ENCODE data around the gene KLHL3. TPM values are rescaled to one million over a fixed set of nuclear protein-coding genes. Genes with fewer than 3 reads are reported as not detected.

Gene KLHL3
- polyA plus RNA-seq, 6 donors from 2014 or later = 0.09 to 2.7 (median 0.97) TPM

DNA sequence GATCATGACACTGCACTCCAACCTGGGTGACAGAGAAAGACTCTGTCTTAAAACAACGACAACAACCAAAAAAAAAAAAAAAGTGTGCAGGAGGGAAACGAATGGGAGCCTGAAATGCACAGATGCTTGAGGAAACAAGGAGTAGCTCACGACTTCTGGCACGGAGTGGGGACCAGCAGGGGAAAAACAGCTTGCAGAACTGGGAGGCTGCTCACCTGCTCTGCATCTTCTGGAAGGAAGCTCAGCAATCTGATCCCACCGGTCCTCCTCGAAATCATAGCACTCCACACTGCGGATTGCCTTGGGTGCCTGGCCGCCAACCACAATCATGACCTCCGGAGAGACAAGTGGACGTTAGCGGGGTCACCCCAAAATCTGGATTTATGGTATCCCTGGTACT lies 96.2 kb downstream of the KLHL3 start:
- H3K9me3 Mint-ChIP-seq = peaks cover 0 to 2% (median 0%) of the 10 kb centered on the region in 7 donors
- no peak overlapping the region for H3K4me3 Mint-ChIP-seq
- DNase-seq (no peak), ATAC-seq (ENCODE audit: low read depth in 2 of 2) (no peak)
- H3K4me1 Mint-ChIP-seq = no peaks in the 10 kb centered on the region
- no peaks in the 10 kb centered on the region for H3K27me3 Mint-ChIP-seq
- peaks cover 3 to 14% of the 10 kb centered on the region in 2 donors for H3K36me3 Mint-ChIP-seq
- H3K27ac Mint-ChIP-seq = no peak overlapping the region

GRCh38 chr5:137638841-137639240 lies 97.0 kb downstream of the KLHL3 start:
- Mint-ChIP-seq H3K36me3 (peaks cover 0 to 14% of the 10 kb centered on the region in 2 donors), H3K27ac (no peak overlapping the region), H3K27me3 (no peaks in the 10 kb centered on the region), H3K4me1 (no peaks in the 10 kb centered on the region), H3K4me3 (no peak overlapping the region), H3K9me3 (no peaks in the 10 kb centered on the region)
- DNase-seq (no peak), ATAC-seq (ENCODE audit: low read depth in 2 of 2) (no peak)

- H3K9me3 Mint-ChIP-seq = no peaks in the 10 kb centered on the region
- DNase-seq (no peak), ATAC-seq (ENCODE audit: low read depth in 2 of 2) (no peak)
- no peaks in the 10 kb centered on the region for H3K27me3 Mint-ChIP-seq
- H3K36me3 Mint-ChIP-seq = peaks cover 0 to 18% of the 10 kb centered on the region in 2 donors
- peak overlapping the region in 1 of 6 donors; percentile 54 for H3K27ac Mint-ChIP-seq
- no peak overlapping the region for H3K4me3 Mint-ChIP-seq
- H3K4me1 Mint-ChIP-seq = no peaks in the 10 kb centered on the region
These were observed 98.8 kb downstream of the KLHL3 start for GRCh38 chr5:137636830-137637714.

DNA sequence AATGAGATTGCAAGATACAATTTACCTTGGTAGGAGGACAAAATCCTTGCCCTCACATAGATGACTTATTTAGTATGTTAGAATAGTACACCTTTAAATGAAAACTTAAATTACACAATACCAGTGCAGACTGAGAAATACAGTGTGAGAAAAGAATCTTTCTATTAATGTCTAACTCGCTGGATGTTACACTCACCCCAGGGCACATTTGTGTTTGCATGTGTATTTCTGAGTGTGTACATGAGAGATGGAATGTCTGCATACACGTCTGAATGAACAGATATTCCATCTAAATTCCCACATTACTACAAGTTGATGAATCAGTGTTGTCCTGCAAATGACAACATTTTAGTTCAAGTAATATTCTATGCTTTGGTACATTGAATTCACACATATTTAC lies 99.8 kb downstream of the KLHL3 start:
- ATAC-seq (ENCODE audit: low read depth in 2 of 2) = no peak
- Mint-ChIP-seq H3K27me3 (no peaks in the 10 kb centered on the region), H3K36me3 (peaks cover 0 to 18% of the 10 kb centered on the region in 2 donors), H3K9me3 (no peaks in the 10 kb centered on the region), H3K4me1 (no peaks in the 10 kb centered on the region), H3K27ac (no peak overlapping the region), H3K4me3 (no peak overlapping the region)
- DNase-seq = no peak

DNA sequence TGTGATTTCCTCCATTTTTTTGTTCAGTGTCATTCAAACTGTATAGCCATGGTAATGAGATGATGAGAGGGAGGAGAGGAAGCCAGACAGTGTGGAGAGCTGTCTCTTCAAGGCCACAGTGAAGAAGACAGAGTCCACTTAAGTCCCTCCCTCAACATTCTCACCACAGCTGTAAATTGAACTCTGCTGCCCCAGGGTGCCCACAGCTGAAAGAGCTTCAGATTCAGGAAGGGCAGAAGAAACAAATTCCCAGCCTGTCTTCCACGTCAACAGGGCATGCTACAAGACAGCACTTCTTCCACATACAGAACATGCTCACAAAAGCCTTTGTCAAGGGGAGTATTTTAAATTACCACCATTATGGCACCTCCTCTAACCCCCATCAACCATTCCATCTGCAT lies 100.4 kb downstream of the KLHL3 start:
- ATAC-seq (ENCODE audit: low read depth in 2 of 2) (no peak), DNase-seq (no peak)
- H3K4me1 Mint-ChIP-seq = no peaks in the 10 kb centered on the region
- peaks cover 0 to 18% of the 10 kb centered on the region in 2 donors for H3K36me3 Mint-ChIP-seq
- no peak overlapping the region for H3K4me3 Mint-ChIP-seq
- no peak overlapping the region for H3K27ac Mint-ChIP-seq
- no peaks in the 10 kb centered on the region for H3K9me3 Mint-ChIP-seq
- no peaks in the 10 kb centered on the region for H3K27me3 Mint-ChIP-seq

- no peak for DNase-seq
- H3K27ac Mint-ChIP-seq = no peak overlapping the region
- H3K9me3 Mint-ChIP-seq = no peaks in the 10 kb centered on the region
- no peak overlapping the region for H3K4me3 Mint-ChIP-seq
- no peaks in the 10 kb centered on the region for H3K27me3 Mint-ChIP-seq
- ATAC-seq (ENCODE audit: low read depth in 2 of 2) = no peak
- H3K4me1 Mint-ChIP-seq = no peaks in the 10 kb centered on the region
- peaks cover 0 to 18% of the 10 kb centered on the region in 2 donors for H3K36me3 Mint-ChIP-seq
These were observed 102.0 kb downstream of the KLHL3 start for GRCh38 chr5:137633896-137634295.

DNA sequence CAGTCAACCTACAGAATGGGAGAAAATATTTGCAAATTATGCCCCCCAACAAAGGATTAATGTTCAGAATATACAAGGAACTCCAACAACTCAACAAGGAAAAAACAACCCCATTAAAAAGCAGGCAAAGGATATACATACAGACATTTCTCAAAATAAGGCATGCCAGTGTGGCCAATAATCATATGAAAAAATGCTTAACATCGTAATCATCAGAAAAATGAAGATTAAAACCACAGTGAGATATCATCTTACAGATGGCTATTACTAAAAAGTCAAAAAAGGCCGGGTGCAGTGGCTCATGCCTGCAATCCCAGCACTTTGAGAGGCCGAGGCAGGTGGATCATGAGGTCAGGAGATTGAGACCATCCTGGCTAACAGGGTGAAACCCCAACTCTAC lies 103.2 kb downstream of the KLHL3 start:
- peaks cover 0 to 11% of the 10 kb centered on the region in 2 donors for H3K36me3 Mint-ChIP-seq
- ATAC-seq (ENCODE audit: low read depth in 2 of 2) = no peak
- no peaks in the 10 kb centered on the region for H3K27me3 Mint-ChIP-seq
- H3K27ac Mint-ChIP-seq = no peak overlapping the region
- no peaks in the 10 kb centered on the region for H3K4me1 Mint-ChIP-seq
- no peaks in the 10 kb centered on the region for H3K9me3 Mint-ChIP-seq
- no peak for DNase-seq
- no peak overlapping the region for H3K4me3 Mint-ChIP-seq

GRCh38 chr5:137631453-137631852 lies 104.4 kb downstream of the KLHL3 start:
- H3K4me1 Mint-ChIP-seq = no peaks in the 10 kb centered on the region
- H3K4me3 Mint-ChIP-seq = no peak overlapping the region
- DNase-seq = no peak
- no peaks in the 10 kb centered on the region for H3K27me3 Mint-ChIP-seq
- H3K36me3 Mint-ChIP-seq = peaks cover 0 to 4% of the 10 kb centered on the region in 2 donors
- H3K27ac Mint-ChIP-seq = no peak overlapping the region
- ATAC-seq (ENCODE audit: low read depth in 2 of 2) = no peak
- no peaks in the 10 kb centered on the region for H3K9me3 Mint-ChIP-seq

- Mint-ChIP-seq H3K27ac (no peak overlapping the region), H3K4me3 (no peak overlapping the region), H3K4me1 (no peaks in the 10 kb centered on the region), H3K27me3 (no peaks in the 10 kb centered on the region), H3K36me3 (peaks cover 0 to 4% of the 10 kb centered on the region in 2 donors), H3K9me3 (no peaks in the 10 kb centered on the region)
- ATAC-seq (ENCODE audit: low read depth in 2 of 2) (no peak), DNase-seq (no peak)
These were observed 104.9 kb downstream of the KLHL3 start for GRCh38 chr5:137630972-137631370.

DNA sequence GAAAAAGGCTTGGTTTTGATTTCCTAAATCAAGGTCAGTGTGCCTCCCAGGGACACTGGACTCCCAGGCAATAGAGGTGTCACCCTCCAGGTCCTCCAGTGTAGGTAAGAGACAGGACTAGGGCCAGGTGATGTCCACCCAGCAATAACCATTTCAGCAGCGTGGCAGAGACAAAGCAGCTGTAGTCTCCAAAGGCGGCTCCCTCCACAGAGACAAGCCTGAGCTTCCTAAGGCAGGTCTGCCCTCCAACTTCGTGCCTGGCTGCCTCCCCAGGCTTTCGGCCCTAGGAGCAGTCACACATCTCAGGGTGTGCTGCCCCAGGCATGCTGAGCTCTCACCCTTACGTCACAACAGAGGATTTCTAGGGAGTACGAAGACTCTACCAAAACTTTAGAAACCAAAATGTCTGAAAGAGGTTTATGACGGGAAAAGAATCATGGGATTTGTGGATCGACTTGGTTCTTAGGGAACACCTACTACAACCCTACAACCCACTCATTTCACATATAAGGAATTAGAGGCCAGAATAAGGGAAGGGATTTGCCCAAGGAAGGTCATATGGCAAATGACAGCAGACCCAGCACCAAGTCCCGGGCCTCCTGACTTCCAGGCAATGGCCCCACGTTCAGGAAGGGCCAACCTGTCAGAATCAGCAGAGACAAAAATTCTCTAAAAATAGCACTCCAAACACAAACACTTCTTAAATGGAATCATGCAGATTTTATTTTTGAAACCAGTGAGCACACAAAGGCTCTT lies 105.5 kb downstream of the KLHL3 start:
- H3K4me1 Mint-ChIP-seq = no peaks in the 10 kb centered on the region
- no peaks in the 10 kb centered on the region for H3K9me3 Mint-ChIP-seq
- DNase-seq (no peak), ATAC-seq (ENCODE audit: low read depth in 2 of 2) (no peak)
- no peak overlapping the region for H3K4me3 Mint-ChIP-seq
- H3K27me3 Mint-ChIP-seq = no peaks in the 10 kb centered on the region
- H3K27ac Mint-ChIP-seq = no peak overlapping the region
- peaks cover 0 to 4% of the 10 kb centered on the region in 2 donors for H3K36me3 Mint-ChIP-seq

GRCh38 chr5:137629646-137630045 lies 106.2 kb downstream of the KLHL3 start:
- no peaks in the 10 kb centered on the region for H3K4me1 Mint-ChIP-seq
- peaks cover 0 to 4% of the 10 kb centered on the region in 2 donors for H3K36me3 Mint-ChIP-seq
- peak; percentile 25 for DNase-seq
- no peaks in the 10 kb centered on the region for H3K9me3 Mint-ChIP-seq
- H3K4me3 Mint-ChIP-seq = no peak overlapping the region
- no peaks in the 10 kb centered on the region for H3K27me3 Mint-ChIP-seq
- no peak overlapping the region for H3K27ac Mint-ChIP-seq
- peak; percentile 62 to 75 for ATAC-seq (ENCODE audit: low read depth in 2 of 2)

GRCh38 chr5:137627706-137628105 lies 108.2 kb downstream of the KLHL3 start:
- Mint-ChIP-seq H3K36me3 (peaks cover 0 to 4% of the 10 kb centered on the region in 2 donors), H3K9me3 (no peaks in the 10 kb centered on the region), H3K27me3 (no peaks in the 10 kb centered on the region), H3K27ac (peak overlapping the region in 1 of 6 donors; percentile 74), H3K4me3 (no peak overlapping the region), H3K4me1 (peaks cover 0 to 6% (median 0%) of the 10 kb centered on the region in 3 donors)
- no peak for DNase-seq
- no peak for ATAC-seq (ENCODE audit: low read depth in 2 of 2)

- no peak overlapping the region for H3K4me3 Mint-ChIP-seq
- DNase-seq (no peak), ATAC-seq (ENCODE audit: low read depth in 2 of 2) (no peak)
- H3K4me1 Mint-ChIP-seq = peaks cover 0 to 7% (median 0%) of the 10 kb centered on the region in 3 donors
- no peaks in the 10 kb centered on the region for H3K27me3 Mint-ChIP-seq
- no peak overlapping the region for H3K27ac Mint-ChIP-seq
- peaks cover 0 to under 1% of the 10 kb centered on the region in 2 donors for H3K36me3 Mint-ChIP-seq
- H3K9me3 Mint-ChIP-seq = no peaks in the 10 kb centered on the region
These were observed 108.6 kb downstream of the KLHL3 start for GRCh38 chr5:137627293-137627692.
